22Rv1 (cell line): ENCODE measurements around the gene ZNF81.
"Not testable (repeated sequence)": the region's sequence is repeated elsewhere in the genome, so short reads cannot be mapped to it uniquely, and the experiment has no call there.

Experiments used
- H3K27ac ChIP-seq: fragments of 450-650 bp; 2 replicates; pipeline ENCODE4 v1.5.1; 2017
- ZFX ChIP-seq: fragments of 450-650 bp; IDR thresholded peaks from 2 replicates; pipeline ENCODE4 v1.6.1; 2017; ENCODE audit warnings: antibody characterized with exemption, borderline replicate concordance
- TF ChIP-seq, protein P1 (sequence below): fragments of 450-650 bp; IDR thresholded peaks from 2 replicates; pipeline ENCODE4 v1.5.1; 2017; ENCODE audit warnings: mild to moderate bottlenecking

Gene ZNF81

DNA sequence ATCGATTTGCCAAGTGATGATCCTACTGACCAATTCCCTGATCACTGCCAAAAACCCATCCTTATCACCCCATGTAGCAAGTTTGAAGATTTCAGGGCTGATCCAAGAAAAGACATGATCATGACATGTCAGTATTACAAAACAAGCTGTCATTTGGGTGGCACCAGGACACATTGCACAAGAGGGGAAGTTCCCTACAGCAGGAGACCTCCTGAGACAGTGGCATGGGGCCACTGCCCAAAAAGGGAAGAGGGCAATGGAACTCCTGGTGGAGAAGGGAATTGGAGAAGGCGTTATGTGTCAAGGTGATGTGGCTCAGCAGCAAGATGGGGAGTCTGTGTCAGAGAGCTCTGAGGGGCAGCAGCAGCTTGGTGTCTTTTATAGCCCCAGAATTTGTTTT, 123.7 kb downstream of the ZNF81 start:
- H3K27ac ChIP-seq = no peak overlapping the region

GRCh38 chrX:47961830-47962229, 125.1 kb downstream of the ZNF81 start:
- H3K27ac ChIP-seq = not testable (repeated sequence)

More for the DNA sequence above, 123.7 kb downstream of the ZNF81 start:
- TF ChIP-seq, protein P1, sequence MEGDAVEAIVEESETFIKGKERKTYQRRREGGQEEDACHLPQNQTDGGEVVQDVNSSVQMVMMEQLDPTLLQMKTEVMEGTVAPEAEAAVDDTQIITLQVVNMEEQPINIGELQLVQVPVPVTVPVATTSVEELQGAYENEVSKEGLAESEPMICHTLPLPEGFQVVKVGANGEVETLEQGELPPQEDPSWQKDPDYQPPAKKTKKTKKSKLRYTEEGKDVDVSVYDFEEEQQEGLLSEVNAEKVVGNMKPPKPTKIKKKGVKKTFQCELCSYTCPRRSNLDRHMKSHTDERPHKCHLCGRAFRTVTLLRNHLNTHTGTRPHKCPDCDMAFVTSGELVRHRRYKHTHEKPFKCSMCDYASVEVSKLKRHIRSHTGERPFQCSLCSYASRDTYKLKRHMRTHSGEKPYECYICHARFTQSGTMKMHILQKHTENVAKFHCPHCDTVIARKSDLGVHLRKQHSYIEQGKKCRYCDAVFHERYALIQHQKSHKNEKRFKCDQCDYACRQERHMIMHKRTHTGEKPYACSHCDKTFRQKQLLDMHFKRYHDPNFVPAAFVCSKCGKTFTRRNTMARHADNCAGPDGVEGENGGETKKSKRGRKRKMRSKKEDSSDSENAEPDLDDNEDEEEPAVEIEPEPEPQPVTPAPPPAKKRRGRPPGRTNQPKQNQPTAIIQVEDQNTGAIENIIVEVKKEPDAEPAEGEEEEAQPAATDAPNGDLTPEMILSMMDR = no peak
- TF ChIP-seq ZFX = no peak

DNA sequence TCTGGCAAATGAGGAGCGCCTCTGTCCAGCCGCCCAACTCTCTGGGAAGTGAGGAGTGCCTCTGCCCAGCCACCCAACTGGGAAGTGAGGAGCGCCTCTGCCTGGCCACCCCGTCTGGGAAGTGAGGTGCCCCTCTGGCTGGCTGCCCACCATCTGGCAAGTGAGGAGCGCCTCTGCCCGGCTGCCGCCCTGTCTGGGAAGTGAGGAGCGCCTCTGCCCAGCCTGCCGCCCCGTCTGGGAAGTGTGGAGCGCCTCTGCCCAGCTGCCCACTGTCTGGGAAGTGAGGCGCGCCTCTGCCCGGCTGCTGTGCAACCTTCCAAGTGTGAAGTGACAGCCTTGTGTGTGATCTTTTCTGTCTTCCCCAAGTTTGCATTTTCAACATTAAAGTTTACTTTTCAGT, 128.8 kb downstream of the ZNF81 start:
- not testable (repeated sequence) for H3K27ac ChIP-seq
